Activated naive CD8-positive, alpha-beta T cell (primary cell): ENCODE data around the gene SEMA3D.

Experiments used
- H3K27ac Mint-ChIP-seq: one replicate; pipeline ENCODE4 v1.8.0; 2021; ENCODE audit warnings: mixed read lengths
- H3K27me3 Mint-ChIP-seq: one replicate; pipeline ENCODE4 v1.8.0; 2021; ENCODE audit warnings: mixed read lengths
- H3K36me3 Mint-ChIP-seq: one replicate; pipeline ENCODE4 v1.8.0; 2021; ENCODE audit warnings: mixed read lengths
- H3K4me1 Mint-ChIP-seq: one replicate; pipeline ENCODE4 v1.8.0; 2021; ENCODE audit warnings: low read depth, mixed read lengths
- H3K4me3 Mint-ChIP-seq: one replicate; pipeline ENCODE4 v1.8.0; 2021; ENCODE audit warnings: mild to moderate bottlenecking, mixed read lengths
- H3K9me3 Mint-ChIP-seq: one replicate; pipeline ENCODE4 v1.8.0; 2021; ENCODE audit warnings: low read depth, mixed read lengths

SEMA3D gene

GRCh38 chr7:85204061-85204460 lies 17.2 kb upstream of the SEMA3D start:
- H3K27me3 Mint-ChIP-seq: no peaks in the 10 kb centered on the region
- H3K27ac Mint-ChIP-seq: no peak overlapping the region
- no peak overlapping the region for H3K4me3 Mint-ChIP-seq
- H3K4me1 Mint-ChIP-seq: no peaks in the 10 kb centered on the region
- H3K9me3 Mint-ChIP-seq: peaks cover 6% of the 10 kb centered on the region
- H3K36me3 Mint-ChIP-seq: no peaks in the 10 kb centered on the region

DNA sequence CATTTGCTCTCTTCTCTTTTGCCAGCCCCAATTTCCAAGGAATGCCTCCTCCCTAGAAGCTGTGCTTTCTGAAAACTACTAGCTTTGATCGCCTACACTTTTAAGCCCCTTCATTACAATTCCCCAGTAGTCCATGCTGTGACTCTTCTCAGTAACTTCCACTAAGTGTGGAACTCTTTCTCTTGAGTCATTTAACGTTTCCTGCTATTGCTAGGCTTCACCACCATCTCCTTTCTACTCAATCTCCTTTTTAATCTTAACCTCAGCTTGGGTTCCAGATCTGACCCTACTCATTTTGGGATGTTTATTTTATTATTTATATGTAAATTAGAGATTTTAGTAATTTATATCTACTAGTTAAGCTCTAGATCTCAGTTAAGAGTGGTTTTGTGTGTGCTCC lies 14.4 kb upstream of the SEMA3D start:
- no peak overlapping the region for H3K27ac Mint-ChIP-seq
- H3K4me3 Mint-ChIP-seq: no peak overlapping the region
- no peaks in the 10 kb centered on the region for H3K4me1 Mint-ChIP-seq
- H3K36me3 Mint-ChIP-seq: no peaks in the 10 kb centered on the region
- H3K27me3 Mint-ChIP-seq: no peaks in the 10 kb centered on the region
- H3K9me3 Mint-ChIP-seq: peaks cover 6% of the 10 kb centered on the region

DNA sequence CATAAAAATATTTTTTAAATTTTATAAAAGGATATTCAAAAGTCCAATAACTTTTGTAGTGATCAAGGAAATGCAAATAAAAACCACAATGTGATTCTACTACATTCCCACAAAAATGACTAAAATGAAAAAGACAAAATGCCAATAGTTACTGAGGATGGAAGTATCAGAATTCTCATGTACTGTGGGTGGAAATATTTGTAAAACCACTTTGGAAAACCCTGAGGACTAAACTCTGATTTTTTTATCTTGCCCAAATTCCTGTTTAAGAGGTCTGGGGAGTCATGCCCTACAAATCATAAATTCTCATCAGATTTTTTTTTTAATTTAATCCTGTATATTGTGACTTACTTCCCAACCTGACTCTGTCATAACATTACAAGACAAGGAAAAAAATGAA lies 9.8 kb upstream of the SEMA3D start:
- Mint-ChIP-seq H3K27me3 (no peaks in the 10 kb centered on the region), H3K27ac (no peak overlapping the region), H3K9me3 (no peaks in the 10 kb centered on the region), H3K4me1 (no peaks in the 10 kb centered on the region), H3K4me3 (no peak overlapping the region), H3K36me3 (no peaks in the 10 kb centered on the region)

- no peak overlapping the region for H3K27ac Mint-ChIP-seq
- H3K27me3 Mint-ChIP-seq: peaks cover 11% of the 10 kb centered on the region
- H3K4me3 Mint-ChIP-seq: no peak overlapping the region
- H3K36me3 Mint-ChIP-seq: no peaks in the 10 kb centered on the region
- no peaks in the 10 kb centered on the region for H3K4me1 Mint-ChIP-seq
- no peaks in the 10 kb centered on the region for H3K9me3 Mint-ChIP-seq
These were observed 4.5 kb upstream of the SEMA3D start for GRCh38 chr7:85191383-85191782.

DNA sequence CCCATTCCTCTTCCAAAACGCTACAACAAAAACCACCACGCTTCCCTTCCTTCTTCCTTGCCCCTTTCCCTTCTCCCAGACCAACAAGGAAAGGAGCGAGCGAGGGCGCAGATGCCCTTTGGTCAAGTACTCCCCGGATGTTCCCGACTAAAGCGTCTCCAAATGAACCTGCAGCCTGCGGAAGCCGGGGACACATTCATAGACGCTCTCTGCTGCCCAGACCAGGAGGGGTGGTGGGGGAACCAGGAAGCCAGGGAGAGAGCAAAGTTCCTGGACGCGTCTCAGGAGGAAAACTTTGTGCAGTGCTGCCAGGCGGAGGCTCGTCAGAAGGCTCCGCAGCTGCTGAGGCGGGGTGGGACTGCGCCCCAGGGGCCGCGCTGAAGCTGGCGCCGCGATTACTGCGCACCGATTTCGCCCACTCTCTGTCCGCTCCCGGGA lies 754 bp downstream of the SEMA3D start:
- peaks cover 23% of the 10 kb centered on the region for H3K27me3 Mint-ChIP-seq
- H3K4me1 Mint-ChIP-seq: peaks cover 3% of the 10 kb centered on the region
- H3K27ac Mint-ChIP-seq: no peak overlapping the region
- H3K9me3 Mint-ChIP-seq: no peaks in the 10 kb centered on the region
- H3K36me3 Mint-ChIP-seq: no peaks in the 10 kb centered on the region
- H3K4me3 Mint-ChIP-seq: no peak overlapping the region

DNA sequence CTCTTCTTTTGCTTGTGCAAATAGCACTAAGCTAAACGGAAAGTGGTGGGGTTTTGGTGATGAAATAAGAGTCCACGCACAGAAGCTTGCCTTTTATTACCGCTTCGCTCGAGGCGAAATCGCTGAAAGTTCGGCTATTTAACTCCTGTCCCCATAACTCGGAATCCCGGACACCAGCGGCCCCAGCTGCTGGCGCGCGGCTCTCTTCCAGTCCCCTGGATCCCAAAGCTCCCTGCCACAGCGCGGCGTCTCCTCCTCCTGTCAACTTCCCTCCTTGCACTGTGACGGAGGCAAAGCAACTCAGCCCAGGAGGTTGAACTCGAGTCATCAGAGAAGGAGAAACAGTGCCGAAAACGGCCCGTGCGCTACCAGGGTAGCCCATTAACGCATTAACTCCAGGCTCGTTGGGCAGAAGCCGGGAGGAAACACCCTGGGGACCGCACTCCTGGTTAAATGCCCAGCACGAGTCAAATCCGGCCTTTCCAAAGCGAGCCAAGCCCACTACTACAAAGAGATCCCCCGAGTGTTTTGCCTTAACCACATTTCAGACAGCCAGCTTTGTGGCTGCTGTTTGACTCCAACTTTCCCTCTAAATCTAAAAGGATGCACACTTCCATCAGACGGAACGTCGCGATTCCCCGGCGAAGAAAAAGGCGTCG lies 1.3 kb downstream of the SEMA3D start:
- Mint-ChIP-seq H3K4me1 (peaks cover 3% of the 10 kb centered on the region), H3K27me3 (peaks cover 23% of the 10 kb centered on the region), H3K27ac (no peak overlapping the region), H3K4me3 (no peak overlapping the region), H3K9me3 (peaks cover 4% of the 10 kb centered on the region), H3K36me3 (no peaks in the 10 kb centered on the region)

- Mint-ChIP-seq H3K36me3 (no peaks in the 10 kb centered on the region), H3K27ac (no peak overlapping the region), H3K27me3 (peaks cover 23% of the 10 kb centered on the region), H3K9me3 (peaks cover 5% of the 10 kb centered on the region), H3K4me3 (no peak overlapping the region), H3K4me1 (peaks cover 3% of the 10 kb centered on the region)
These were observed 2.0 kb downstream of the SEMA3D start for GRCh38 chr7:85184599-85185423.

DNA sequence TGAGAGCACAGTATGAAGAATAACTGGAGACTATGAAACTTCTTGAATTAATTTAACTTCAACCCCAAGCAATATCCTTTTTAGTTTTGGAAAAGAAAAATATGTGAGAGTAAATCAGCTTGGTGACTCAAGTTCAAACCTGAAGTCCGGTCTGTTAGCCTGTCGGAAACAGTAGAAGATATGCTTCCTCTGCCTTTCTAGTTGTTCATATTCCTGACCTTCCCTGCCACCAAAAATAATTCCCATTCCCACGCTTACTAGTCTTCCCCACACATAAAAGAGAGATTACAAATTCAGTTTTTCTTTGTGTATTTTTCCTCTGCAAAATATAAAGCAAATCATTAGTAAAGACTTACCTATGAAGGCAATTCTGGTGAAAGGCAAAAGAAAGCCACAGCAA lies 3.6 kb downstream of the SEMA3D start:
- Mint-ChIP-seq H3K36me3 (no peaks in the 10 kb centered on the region), H3K4me1 (peaks cover 3% of the 10 kb centered on the region), H3K27ac (no peak overlapping the region), H3K27me3 (peaks cover 23% of the 10 kb centered on the region), H3K9me3 (peaks cover 6% of the 10 kb centered on the region), H3K4me3 (no peak overlapping the region)

GRCh38 chr7:85178531-85179298 lies 8.1 kb downstream of the SEMA3D start:
- peaks cover 11% of the 10 kb centered on the region for H3K9me3 Mint-ChIP-seq
- H3K4me3 Mint-ChIP-seq: no peak overlapping the region
- no peaks in the 10 kb centered on the region for H3K27me3 Mint-ChIP-seq
- H3K4me1 Mint-ChIP-seq: no peaks in the 10 kb centered on the region
- H3K27ac Mint-ChIP-seq: no peak overlapping the region
- H3K36me3 Mint-ChIP-seq: no peaks in the 10 kb centered on the region

GRCh38 chr7:85177316-85177715 lies 9.5 kb downstream of the SEMA3D start:
- Mint-ChIP-seq H3K27me3 (no peaks in the 10 kb centered on the region), H3K4me3 (no peak overlapping the region), H3K36me3 (no peaks in the 10 kb centered on the region), H3K9me3 (peaks cover 11% of the 10 kb centered on the region), H3K27ac (no peak overlapping the region), H3K4me1 (no peaks in the 10 kb centered on the region)

GRCh38 chr7:85176197-85176596 lies 10.7 kb downstream of the SEMA3D start:
- no peaks in the 10 kb centered on the region for H3K36me3 Mint-ChIP-seq
- H3K27ac Mint-ChIP-seq: no peak overlapping the region
- no peaks in the 10 kb centered on the region for H3K27me3 Mint-ChIP-seq
- no peak overlapping the region for H3K4me3 Mint-ChIP-seq
- H3K4me1 Mint-ChIP-seq: no peaks in the 10 kb centered on the region
- H3K9me3 Mint-ChIP-seq: peaks cover 11% of the 10 kb centered on the region

- no peaks in the 10 kb centered on the region for H3K36me3 Mint-ChIP-seq
- no peak overlapping the region for H3K4me3 Mint-ChIP-seq
- H3K27ac Mint-ChIP-seq: no peak overlapping the region
- H3K4me1 Mint-ChIP-seq: no peaks in the 10 kb centered on the region
- peaks cover 7% of the 10 kb centered on the region for H3K9me3 Mint-ChIP-seq
- no peaks in the 10 kb centered on the region for H3K27me3 Mint-ChIP-seq
These were observed 11.6 kb downstream of the SEMA3D start for GRCh38 chr7:85175217-85175616.

- Mint-ChIP-seq H3K27ac (no peak overlapping the region), H3K27me3 (no peaks in the 10 kb centered on the region), H3K4me1 (no peaks in the 10 kb centered on the region), H3K9me3 (no peaks in the 10 kb centered on the region), H3K36me3 (no peaks in the 10 kb centered on the region), H3K4me3 (no peak overlapping the region)
These were observed 14.3 kb downstream of the SEMA3D start for GRCh38 chr7:85172530-85172941.

DNA sequence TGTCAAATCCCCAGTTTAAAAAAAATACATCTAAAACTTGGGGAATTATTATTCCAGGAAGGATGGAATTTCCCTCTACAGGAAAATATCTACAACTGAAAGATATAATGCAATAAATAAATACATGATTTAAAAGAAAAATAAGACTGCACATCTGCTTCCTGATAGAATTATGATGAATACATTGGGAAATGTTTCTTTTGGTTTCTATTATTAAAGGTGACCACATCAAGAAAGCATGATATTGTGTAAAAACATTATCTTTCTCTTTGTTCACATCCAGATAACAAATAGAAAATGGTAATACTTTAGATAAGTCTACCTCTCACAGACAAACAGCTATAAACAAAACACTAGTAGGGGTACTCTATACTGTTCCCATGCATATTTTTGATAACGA lies 19.2 kb downstream of the SEMA3D start:
- H3K27ac Mint-ChIP-seq: no peak overlapping the region
- no peaks in the 10 kb centered on the region for H3K27me3 Mint-ChIP-seq
- no peaks in the 10 kb centered on the region for H3K9me3 Mint-ChIP-seq
- no peaks in the 10 kb centered on the region for H3K36me3 Mint-ChIP-seq
- H3K4me1 Mint-ChIP-seq: no peaks in the 10 kb centered on the region
- H3K4me3 Mint-ChIP-seq: no peak overlapping the region

GRCh38 chr7:85165263-85165662 lies 21.6 kb downstream of the SEMA3D start:
- Mint-ChIP-seq H3K36me3 (no peaks in the 10 kb centered on the region), H3K27ac (no peak overlapping the region), H3K4me1 (no peaks in the 10 kb centered on the region), H3K27me3 (no peaks in the 10 kb centered on the region), H3K4me3 (no peak overlapping the region), H3K9me3 (peaks cover 5% of the 10 kb centered on the region)
